Stomach smooth muscle (tissue), 2 donors: ENCODE data around the gene CHD8.

Experiments
- H3K27ac ChIP-seq: one replicate; pipeline ENCODE4 v1.7.0; 2013; ENCODE audit warnings: mild to moderate bottlenecking, low read length, inconsistent platforms
- H3K27me3 ChIP-seq, 2 donors: one replicate each; pipeline ENCODE4 v1.7.0; 2013; ENCODE audit warnings: low read length in 2 of 2; ENCODE audit not compliant: insufficient read depth in 2 of 2, control insufficient read depth in 1 of 2
- H3K36me3 ChIP-seq, 2 donors: one replicate each; pipeline ENCODE4 v1.7.0; 2013; ENCODE audit warnings: low read length in 2 of 2; ENCODE audit not compliant: control insufficient read depth in 2 of 2, insufficient read depth in 2 of 2
- H3K4me1 ChIP-seq: one replicate; pipeline ENCODE4 v1.7.0; 2013; ENCODE audit warnings: low read length; ENCODE audit not compliant: control insufficient read depth, insufficient read depth
- H3K4me3 ChIP-seq, 2 donors: one replicate each; pipeline ENCODE4 v1.7.0; 2013; ENCODE audit warnings: low read length in 2 of 2
- H3K9ac ChIP-seq, 2 donors: one replicate each; pipeline ENCODE4 v1.7.0; 2013; ENCODE audit warnings: low read length in 2 of 2, mild to moderate bottlenecking in 1 of 2
- H3K9me3 ChIP-seq, 2 donors: one replicate each; pipeline ENCODE4 v1.7.0; 2013; ENCODE audit warnings: low read length in 2 of 2; ENCODE audit not compliant: control insufficient read depth in 2 of 2
- donor health status: healthy.
- donor health status: Pancreatic carcinoma.

Gene CHD8

GRCh38 chr14:21455912-21456667 lies at the start of gene CHD8:
Gene CHD8, minus strand, starts transcription at chr14:21456123. Its CDS starts 24,480 bp downstream, at chr14:21431643.
- peak within 1 kb of the TSS; percentile 96 to 97 for H3K4me3 ChIP-seq
- no peaks in the 10 kb centered on the region for H3K27me3 ChIP-seq
- H3K4me1 ChIP-seq, result peaks cover 6% of the 10 kb centered on the region
- H3K9ac ChIP-seq, result peak within 1 kb of the TSS; percentile 98 to 99
- peaks cover 0 to 5% of the 10 kb centered on the region in 2 donors for H3K36me3 ChIP-seq
- no peaks in the 10 kb centered on the region for H3K9me3 ChIP-seq
- H3K27ac ChIP-seq, result peak within 1 kb of the TSS; percentile 97

GRCh38 chr14:21505012-21505553 lies 49.2 kb upstream of the CHD8 start:
- Histone ChIP-seq H3K36me3 (peaks cover 23 to 36% of the 10 kb centered on the region in 2 donors), H3K4me1 (peaks cover 4% of the 10 kb centered on the region), H3K9me3 (no peaks in the 10 kb centered on the region), H3K9ac (no peak overlapping the region), H3K4me3 (no peak overlapping the region), H3K27me3 (no peaks in the 10 kb centered on the region), H3K27ac (no peak overlapping the region)

GRCh38 chr14:21503376-21503775 lies 47.5 kb upstream of the CHD8 start:
- H3K27ac ChIP-seq, result no peak overlapping the region
- H3K9me3 ChIP-seq, result no peaks in the 10 kb centered on the region
- H3K4me3 ChIP-seq, result no peak overlapping the region
- H3K4me1 ChIP-seq, result no peaks in the 10 kb centered on the region
- H3K27me3 ChIP-seq, result no peaks in the 10 kb centered on the region
- no peak overlapping the region for H3K9ac ChIP-seq
- peaks cover 31 to 42% of the 10 kb centered on the region in 2 donors for H3K36me3 ChIP-seq

GRCh38 chr14:21501568-21501967 lies 45.6 kb upstream of the CHD8 start:
- no peaks in the 10 kb centered on the region for H3K27me3 ChIP-seq
- no peak overlapping the region for H3K4me3 ChIP-seq
- no peak overlapping the region for H3K27ac ChIP-seq
- no peaks in the 10 kb centered on the region for H3K9me3 ChIP-seq
- no peak overlapping the region for H3K9ac ChIP-seq
- peaks cover 36 to 44% of the 10 kb centered on the region in 2 donors for H3K36me3 ChIP-seq
- no peaks in the 10 kb centered on the region for H3K4me1 ChIP-seq

- Histone ChIP-seq H3K27ac (no peak overlapping the region), H3K4me3 (no peak overlapping the region), H3K36me3 (peaks cover 49 to 58% of the 10 kb centered on the region in 2 donors), H3K9ac (no peak overlapping the region), H3K4me1 (no peaks in the 10 kb centered on the region), H3K27me3 (no peaks in the 10 kb centered on the region), H3K9me3 (no peaks in the 10 kb centered on the region)
Measured at GRCh38 chr14:21498540-21499526, 42.9 kb upstream of the CHD8 start.

- no peak overlapping the region for H3K27ac ChIP-seq
- no peaks in the 10 kb centered on the region for H3K27me3 ChIP-seq
- peaks cover 48 to 55% of the 10 kb centered on the region in 2 donors for H3K36me3 ChIP-seq
- H3K9me3 ChIP-seq, result no peaks in the 10 kb centered on the region
- H3K4me3 ChIP-seq, result no peak overlapping the region
- no peaks in the 10 kb centered on the region for H3K4me1 ChIP-seq
- H3K9ac ChIP-seq, result no peak overlapping the region
Measured at GRCh38 chr14:21496453-21496852, 40.5 kb upstream of the CHD8 start.

GRCh38 chr14:21494902-21495762 lies 39.2 kb upstream of the CHD8 start:
- Histone ChIP-seq H3K4me3 (no peak overlapping the region), H3K27me3 (no peaks in the 10 kb centered on the region), H3K27ac (no peak overlapping the region), H3K4me1 (no peaks in the 10 kb centered on the region), H3K36me3 (peaks cover 46 to 49% of the 10 kb centered on the region in 2 donors), H3K9ac (no peak overlapping the region), H3K9me3 (no peaks in the 10 kb centered on the region)

GRCh38 chr14:21486640-21487087 lies 30.7 kb upstream of the CHD8 start:
- Histone ChIP-seq H3K27ac (no peak overlapping the region), H3K9me3 (no peaks in the 10 kb centered on the region), H3K9ac (no peak overlapping the region), H3K4me3 (no peak overlapping the region), H3K4me1 (no peaks in the 10 kb centered on the region), H3K36me3 (peaks cover 20 to 29% of the 10 kb centered on the region in 2 donors), H3K27me3 (no peaks in the 10 kb centered on the region)

GRCh38 chr14:21476925-21477681 lies 21.2 kb upstream of the CHD8 start, which contains the start of the genes RAB2B and TOX4:
Gene RAB2B, minus strand, starts transcription at chr14:21476959. Its CDS starts 87 bp downstream, at chr14:21476872.
Gene TOX4, plus strand, starts transcription at chr14:21477195. Its CDS starts 84 bp downstream, at chr14:21477279.
- peaks cover 6% of the 10 kb centered on the region for H3K4me1 ChIP-seq
- peak within 1 kb of the TSS; percentile 87 to 96 for H3K4me3 ChIP-seq
- peaks cover 6 to 8% of the 10 kb centered on the region in 2 donors for H3K36me3 ChIP-seq
- no peaks in the 10 kb centered on the region for H3K9me3 ChIP-seq
- no peaks in the 10 kb centered on the region for H3K27me3 ChIP-seq
- peak within 1 kb of the TSS; percentile 90 for H3K27ac ChIP-seq
- H3K9ac ChIP-seq, result peak within 1 kb of the TSS; percentile 99
